ENCODE results near the gene RORB.
A peak's percentile ranks its signal among the peaks of the same experiment; 100 is the strongest.

Gene RORB

DNA sequence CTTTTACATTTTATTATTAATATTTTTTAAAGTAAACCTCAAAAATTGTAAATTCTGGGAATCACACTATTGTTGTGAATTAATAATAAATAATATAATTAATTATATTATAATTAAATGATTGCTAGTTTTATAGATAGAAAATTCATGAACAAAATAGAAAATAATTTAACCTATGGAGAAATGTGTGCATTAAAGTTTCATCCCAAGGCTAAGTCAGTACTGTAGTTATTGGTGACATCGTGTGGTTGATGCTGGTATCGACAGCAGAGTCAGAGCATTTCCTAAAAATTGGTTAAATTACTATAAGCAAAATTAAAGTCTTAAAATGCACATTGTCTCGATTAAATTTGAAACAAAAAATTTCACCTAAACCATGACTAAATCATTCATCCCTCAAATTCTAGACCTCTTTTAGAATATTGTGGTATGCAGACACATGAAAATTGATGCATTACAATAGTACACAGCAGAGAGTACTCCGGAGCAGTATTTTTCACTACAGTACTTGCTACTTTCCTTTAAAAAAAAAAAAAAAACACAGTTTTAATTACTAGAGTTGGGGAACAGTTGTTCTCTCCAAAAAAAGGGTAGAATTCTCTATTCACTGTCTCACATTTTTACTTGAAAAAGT is 73.9 kb downstream of the RORB start:
- no peak for DNase-seq (ENCODE audit: insufficient read length, low spot score)
- no peak for TF ChIP-seq POLR2A (IDR thresholded peaks at IDR 0.05; ENCODE audit: low read depth, low read length)
- FAIRE-seq = peak; percentile 41

DNA sequence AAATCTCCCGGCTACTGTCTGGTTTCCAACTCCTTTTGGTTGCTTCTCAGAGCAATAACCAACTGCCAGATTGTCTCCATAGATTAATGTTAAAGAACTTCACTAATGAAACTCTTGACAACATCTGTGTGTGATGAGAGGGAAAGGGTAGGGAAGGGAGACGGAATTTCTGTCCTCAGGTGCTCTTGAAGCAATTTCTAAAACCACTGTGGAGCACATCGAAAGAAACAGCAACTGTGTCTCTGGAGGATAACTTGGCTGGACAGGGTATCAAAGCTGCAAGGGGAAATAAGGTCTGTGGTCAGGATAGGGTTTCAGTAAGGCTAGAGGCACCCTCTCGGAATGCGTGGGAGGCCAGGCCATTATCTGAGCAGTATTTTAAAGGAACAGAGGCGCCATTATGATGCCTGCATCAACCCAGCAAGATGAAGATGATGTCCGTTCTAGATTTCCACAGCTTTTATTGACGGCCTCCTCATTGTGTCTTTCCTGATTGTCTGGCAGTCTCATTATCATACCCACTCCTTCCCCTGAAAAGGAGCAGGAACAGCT is 76.6 kb downstream of the RORB start:
- TF ChIP-seq SPI1 (IDR thresholded peaks at IDR 0.05; ENCODE audit: low read depth, low read length) = no peak
- TF ChIP-seq TAF1 (IDR thresholded peaks at IDR 0.05; ENCODE audit: low read depth, low read length) = no peak
- TF ChIP-seq PAX5 (IDR thresholded peaks at IDR 0.05; ENCODE audit: insufficient read depth, low read length, severe bottlenecking) = no peak
- no peak for TF ChIP-seq POU2F2 (IDR thresholded peaks at IDR 0.05; ENCODE audit: low read depth, low read length)
- no peak for TF ChIP-seq POLR2A (IDR thresholded peaks at IDR 0.05; ENCODE audit: low read depth, low read length)
- no peak for TF ChIP-seq POLR2AphosphoS5 (IDR thresholded peaks at IDR 0.05; ENCODE audit: low read depth, low read length)
- FAIRE-seq = no peak
- DNase-seq (ENCODE audit: insufficient read length, low spot score) = no peak

DNA sequence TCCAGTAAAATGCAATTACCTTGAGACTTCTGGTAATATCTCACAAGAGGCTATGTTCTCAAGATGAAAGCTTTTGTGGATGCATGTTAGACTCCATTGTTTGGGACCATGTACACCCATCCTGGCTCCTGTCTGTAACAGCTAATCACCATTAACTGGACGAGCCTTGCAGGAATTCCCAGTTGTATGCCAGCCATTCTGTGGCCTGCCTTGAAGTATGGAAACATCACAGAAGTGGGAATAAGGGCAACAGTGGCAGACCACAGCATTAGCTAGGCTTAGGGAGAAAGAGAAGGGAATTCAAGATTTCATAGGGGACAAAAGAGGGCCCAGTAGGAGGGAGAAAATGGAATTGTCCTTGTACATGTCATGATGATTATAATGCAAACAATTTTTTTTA is 79.0 kb downstream of the RORB start:
- FAIRE-seq = no peak
- DNase-seq (ENCODE audit: insufficient read length, low spot score) = no peak
- TF ChIP-seq SPI1 (IDR thresholded peaks at IDR 0.05; ENCODE audit: low read depth, low read length) (no peak), POU2F2 (IDR thresholded peaks at IDR 0.05; ENCODE audit: low read depth, low read length) (no peak), PAX5 (IDR thresholded peaks at IDR 0.05; ENCODE audit: insufficient read depth, low read length, severe bottlenecking) (no peak), TAF1 (IDR thresholded peaks at IDR 0.05; ENCODE audit: low read depth, low read length) (no peak), POLR2A (IDR thresholded peaks at IDR 0.05; ENCODE audit: low read depth, low read length) (no peak), POLR2AphosphoS5 (IDR thresholded peaks at IDR 0.05; ENCODE audit: low read depth, low read length) (no peak)

DNA sequence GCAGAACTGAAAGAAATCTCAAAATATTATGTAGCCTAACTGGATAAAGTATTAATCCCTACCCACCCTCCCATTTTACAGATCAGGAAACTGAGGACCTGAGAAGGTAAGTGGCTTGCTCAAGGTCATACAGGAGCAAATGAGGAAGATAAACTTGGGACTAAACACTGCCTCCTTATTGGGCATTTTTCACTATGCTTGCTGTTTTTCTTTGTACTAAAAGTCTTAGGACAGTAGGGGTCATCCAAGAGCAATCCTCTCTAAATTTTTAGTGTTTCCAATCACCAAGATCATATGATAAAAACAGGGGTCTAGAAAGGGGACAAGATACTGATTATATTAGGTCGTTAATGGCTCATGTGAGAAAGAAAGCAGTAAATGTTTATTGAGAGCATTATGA is 80.8 kb downstream of the RORB start:
- TF ChIP-seq PAX5 (IDR thresholded peaks at IDR 0.05; ENCODE audit: insufficient read depth, low read length, severe bottlenecking) (no peak), POU2F2 (IDR thresholded peaks at IDR 0.05; ENCODE audit: low read depth, low read length) (no peak), POLR2AphosphoS5 (IDR thresholded peaks at IDR 0.05; ENCODE audit: low read depth, low read length) (no peak), POLR2A (IDR thresholded peaks at IDR 0.05; ENCODE audit: low read depth, low read length) (no peak), TAF1 (IDR thresholded peaks at IDR 0.05; ENCODE audit: low read depth, low read length) (no peak), SPI1 (IDR thresholded peaks at IDR 0.05; ENCODE audit: low read depth, low read length) (no peak)
- FAIRE-seq (no peak), DNase-seq (ENCODE audit: insufficient read length, low spot score) (no peak)

DNA sequence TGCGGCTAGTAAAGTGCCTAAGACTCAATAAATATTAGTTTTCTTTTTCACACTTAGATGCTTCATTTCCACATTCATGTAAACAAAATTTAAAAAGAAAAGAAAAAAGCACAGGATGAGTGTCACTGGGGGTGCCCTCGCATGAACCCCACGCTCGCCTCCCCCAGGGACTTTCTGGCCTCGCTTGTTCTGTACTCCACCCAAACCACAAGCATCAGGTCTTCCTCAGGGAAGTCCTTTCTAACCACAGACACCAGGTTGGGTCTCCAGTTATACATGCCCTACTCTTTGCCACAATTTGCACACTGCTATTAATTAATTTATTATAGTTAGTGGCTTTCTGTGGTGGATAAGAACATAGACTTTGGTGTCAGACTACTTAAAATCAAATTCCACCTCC is 92.4 kb downstream of the RORB start:
- FAIRE-seq = no peak
- no peak for DNase-seq (ENCODE audit: insufficient read length, low spot score)
- no peak for TF ChIP-seq POLR2A (IDR thresholded peaks at IDR 0.05; ENCODE audit: low read depth, low read length)
- TF ChIP-seq SPI1 (IDR thresholded peaks at IDR 0.05; ENCODE audit: low read depth, low read length) = no peak
- TF ChIP-seq TAF1 (IDR thresholded peaks at IDR 0.05; ENCODE audit: low read depth, low read length) = no peak
- no peak for TF ChIP-seq POU2F2 (IDR thresholded peaks at IDR 0.05; ENCODE audit: low read depth, low read length)
- no peak for TF ChIP-seq PAX5 (IDR thresholded peaks at IDR 0.05; ENCODE audit: insufficient read depth, low read length, severe bottlenecking)
- no peak for TF ChIP-seq POLR2AphosphoS5 (IDR thresholded peaks at IDR 0.05; ENCODE audit: low read depth, low read length)

GRCh38 chr9:74595286-74595685 is 98.2 kb downstream of the RORB start:
- no peak for DNase-seq (ENCODE audit: insufficient read length, low spot score)
- TF ChIP-seq PAX5 (IDR thresholded peaks at IDR 0.05; ENCODE audit: insufficient read depth, low read length, severe bottlenecking) = no peak

GRCh38 chr9:74598874-74599273 is 101.7 kb downstream of the RORB start:
- DNase-seq (ENCODE audit: insufficient read length, low spot score) (no peak), FAIRE-seq (no peak)
- TF ChIP-seq POLR2AphosphoS5 (IDR thresholded peaks at IDR 0.05; ENCODE audit: low read depth, low read length) (no peak), POLR2A (IDR thresholded peaks at IDR 0.05; ENCODE audit: low read depth, low read length) (no peak), POU2F2 (IDR thresholded peaks at IDR 0.05; ENCODE audit: low read depth, low read length) (no peak), TAF1 (IDR thresholded peaks at IDR 0.05; ENCODE audit: low read depth, low read length) (no peak), SPI1 (IDR thresholded peaks at IDR 0.05; ENCODE audit: low read depth, low read length) (no peak), PAX5 (IDR thresholded peaks at IDR 0.05; ENCODE audit: insufficient read depth, low read length, severe bottlenecking) (no peak)

More at GRCh38 chr9:74595286-74595685, 98.2 kb downstream of the RORB start:
- no peak for FAIRE-seq

- TF ChIP-seq SPI1 (IDR thresholded peaks at IDR 0.05; ENCODE audit: low read depth, low read length) (no peak), POLR2A (IDR thresholded peaks at IDR 0.05; ENCODE audit: low read depth, low read length) (no peak), TAF1 (IDR thresholded peaks at IDR 0.05; ENCODE audit: low read depth, low read length) (no peak), POU2F2 (IDR thresholded peaks at IDR 0.05; ENCODE audit: low read depth, low read length) (no peak), POLR2AphosphoS5 (IDR thresholded peaks at IDR 0.05; ENCODE audit: low read depth, low read length) (no peak), PAX5 (IDR thresholded peaks at IDR 0.05; ENCODE audit: insufficient read depth, low read length, severe bottlenecking) (no peak)
- no peak for FAIRE-seq
- no peak for DNase-seq (ENCODE audit: insufficient read length, low spot score)
These were observed 112.7 kb downstream of the RORB start for GRCh38 chr9:74609671-74610405.

- DNase-seq (ENCODE audit: insufficient read length, low spot score) (no peak), FAIRE-seq (no peak)
- TF ChIP-seq PAX5 (IDR thresholded peaks at IDR 0.05; ENCODE audit: insufficient read depth, low read length, severe bottlenecking) (no peak), POLR2A (IDR thresholded peaks at IDR 0.05; ENCODE audit: low read depth, low read length) (no peak)
These were observed 113.5 kb downstream of the RORB start for GRCh38 chr9:74610523-74611061.

DNA sequence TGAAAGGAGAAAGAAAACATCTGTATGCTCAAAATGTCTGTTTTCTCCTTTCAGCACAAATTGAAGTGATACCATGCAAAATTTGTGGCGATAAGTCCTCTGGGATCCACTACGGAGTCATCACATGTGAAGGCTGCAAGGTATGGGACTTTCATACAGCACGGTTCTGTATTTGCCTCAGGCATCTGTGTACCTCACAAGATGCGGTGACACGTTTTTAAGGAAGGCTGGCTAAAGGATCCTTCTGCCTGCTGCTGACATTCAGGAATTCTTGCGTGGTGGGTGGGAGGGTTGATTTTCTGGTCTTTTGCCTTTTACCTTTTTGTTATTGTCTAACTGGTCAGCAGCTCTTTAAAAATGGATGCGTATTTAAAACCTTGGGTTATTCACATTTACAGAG is 133.1 kb downstream of the RORB start:
- no peak for TF ChIP-seq POLR2AphosphoS5 (IDR thresholded peaks at IDR 0.05; ENCODE audit: low read depth, low read length)
- TF ChIP-seq POLR2A (IDR thresholded peaks at IDR 0.05; ENCODE audit: low read depth, low read length) = no peak
- TF ChIP-seq TAF1 (IDR thresholded peaks at IDR 0.05; ENCODE audit: low read depth, low read length) = no peak
- no peak for TF ChIP-seq PAX5 (IDR thresholded peaks at IDR 0.05; ENCODE audit: insufficient read depth, low read length, severe bottlenecking)
- TF ChIP-seq SPI1 (IDR thresholded peaks at IDR 0.05; ENCODE audit: low read depth, low read length) = no peak
- no peak for TF ChIP-seq POU2F2 (IDR thresholded peaks at IDR 0.05; ENCODE audit: low read depth, low read length)
- no peak for FAIRE-seq
- DNase-seq (ENCODE audit: insufficient read length, low spot score) = no peak
